GM19328 (cell line): ENCODE data around the gene AFF4.
A peak's percentile ranks its signal among the peaks of the same experiment; 100 is the strongest.
"Not testable (repeated sequence)": the region's sequence is repeated elsewhere in the genome, so short reads cannot be mapped to it uniquely, and the experiment has no call there.

ENCODE experiments used
- ATAC-seq: cut with Tn5 transposase; IDR thresholded peaks from one replicate; pipeline ENCODE4 v1.9.1; 2021; ENCODE audit warnings: mild to moderate bottlenecking, moderate library complexity; ENCODE audit not compliant: unreplicated experiment

The AFF4 gene, protein sequence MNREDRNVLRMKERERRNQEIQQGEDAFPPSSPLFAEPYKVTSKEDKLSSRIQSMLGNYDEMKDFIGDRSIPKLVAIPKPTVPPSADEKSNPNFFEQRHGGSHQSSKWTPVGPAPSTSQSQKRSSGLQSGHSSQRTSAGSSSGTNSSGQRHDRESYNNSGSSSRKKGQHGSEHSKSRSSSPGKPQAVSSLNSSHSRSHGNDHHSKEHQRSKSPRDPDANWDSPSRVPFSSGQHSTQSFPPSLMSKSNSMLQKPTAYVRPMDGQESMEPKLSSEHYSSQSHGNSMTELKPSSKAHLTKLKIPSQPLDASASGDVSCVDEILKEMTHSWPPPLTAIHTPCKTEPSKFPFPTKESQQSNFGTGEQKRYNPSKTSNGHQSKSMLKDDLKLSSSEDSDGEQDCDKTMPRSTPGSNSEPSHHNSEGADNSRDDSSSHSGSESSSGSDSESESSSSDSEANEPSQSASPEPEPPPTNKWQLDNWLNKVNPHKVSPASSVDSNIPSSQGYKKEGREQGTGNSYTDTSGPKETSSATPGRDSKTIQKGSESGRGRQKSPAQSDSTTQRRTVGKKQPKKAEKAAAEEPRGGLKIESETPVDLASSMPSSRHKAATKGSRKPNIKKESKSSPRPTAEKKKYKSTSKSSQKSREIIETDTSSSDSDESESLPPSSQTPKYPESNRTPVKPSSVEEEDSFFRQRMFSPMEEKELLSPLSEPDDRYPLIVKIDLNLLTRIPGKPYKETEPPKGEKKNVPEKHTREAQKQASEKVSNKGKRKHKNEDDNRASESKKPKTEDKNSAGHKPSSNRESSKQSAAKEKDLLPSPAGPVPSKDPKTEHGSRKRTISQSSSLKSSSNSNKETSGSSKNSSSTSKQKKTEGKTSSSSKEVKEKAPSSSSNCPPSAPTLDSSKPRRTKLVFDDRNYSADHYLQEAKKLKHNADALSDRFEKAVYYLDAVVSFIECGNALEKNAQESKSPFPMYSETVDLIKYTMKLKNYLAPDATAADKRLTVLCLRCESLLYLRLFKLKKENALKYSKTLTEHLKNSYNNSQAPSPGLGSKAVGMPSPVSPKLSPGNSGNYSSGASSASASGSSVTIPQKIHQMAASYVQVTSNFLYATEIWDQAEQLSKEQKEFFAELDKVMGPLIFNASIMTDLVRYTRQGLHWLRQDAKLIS

DNA sequence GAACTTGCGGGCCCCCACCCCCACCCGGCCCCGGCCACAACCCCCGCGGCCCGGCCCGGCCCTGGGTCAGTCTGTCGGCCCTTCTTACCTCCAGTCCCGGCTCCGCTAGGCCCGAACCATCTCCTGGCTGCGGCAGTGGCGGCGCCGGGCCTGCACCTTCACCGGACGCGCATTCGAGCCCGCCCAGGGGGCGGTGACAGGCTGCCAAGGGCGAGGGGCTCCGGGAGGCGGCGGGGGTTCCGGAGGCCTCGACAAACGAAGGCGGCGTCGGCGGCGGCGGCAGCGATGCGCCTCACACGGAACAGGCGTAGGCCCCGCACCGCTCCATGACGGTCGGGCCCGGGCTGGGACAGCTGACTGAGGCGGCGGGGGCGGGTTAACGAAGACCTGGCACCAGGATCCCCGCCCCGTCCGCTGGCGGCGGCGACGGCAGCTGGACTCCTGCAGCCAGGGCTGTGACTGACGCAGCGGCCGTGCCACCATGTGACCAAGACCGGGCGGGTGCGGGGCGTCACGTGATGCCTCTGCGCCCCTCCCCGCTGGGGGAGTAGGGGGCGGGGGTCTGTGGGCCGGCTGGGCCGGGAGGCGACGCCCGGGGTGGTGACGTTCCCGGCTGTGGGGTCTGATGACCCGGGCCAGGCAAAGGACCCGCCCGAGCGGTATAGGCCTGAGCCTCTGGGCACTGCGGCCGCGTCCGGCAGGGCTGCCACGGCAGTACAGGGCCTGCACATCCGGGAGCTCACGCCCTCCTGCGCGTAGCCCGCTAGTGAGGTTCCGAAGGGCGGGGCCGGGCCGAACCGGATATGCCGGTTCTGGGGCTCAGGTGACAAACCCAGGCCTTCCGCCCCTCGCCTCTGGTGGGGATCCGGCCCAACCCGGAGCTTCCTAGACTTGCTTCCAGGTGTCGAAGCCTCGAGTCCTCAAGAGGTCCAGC lies at the start of gene AFF4:
Gene AFF4, minus strand, starts transcription at position 464 of the 934 bp plus-strand sequence. CDS start 26,445 bp downstream, outside the sequence.
- ATAC-seq = peak; percentile 95

- ATAC-seq = not testable (repeated sequence)
Observed at GRCh38 chr5:133008455-133008854, 45.0 kb upstream of the AFF4 start.

DNA sequence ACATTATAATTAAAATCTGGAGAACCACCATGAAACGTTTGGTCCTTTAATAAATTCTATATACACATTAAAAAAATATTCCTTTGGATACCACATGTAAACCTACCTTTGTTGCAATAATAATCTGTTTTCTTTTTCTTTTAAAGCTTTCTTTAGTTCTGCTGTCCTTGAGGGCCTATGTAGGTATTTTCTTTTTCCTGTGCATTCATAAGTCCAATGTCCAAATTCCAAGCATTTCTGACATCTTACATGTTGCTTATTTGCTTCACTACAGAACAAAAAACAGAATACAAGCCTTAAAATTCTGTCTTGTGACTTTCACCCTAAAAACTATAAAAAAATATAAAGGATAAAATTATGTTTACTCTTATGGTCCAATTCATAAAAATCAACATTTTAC lies 43.2 kb upstream of the AFF4 start:
- no peak for ATAC-seq

DNA sequence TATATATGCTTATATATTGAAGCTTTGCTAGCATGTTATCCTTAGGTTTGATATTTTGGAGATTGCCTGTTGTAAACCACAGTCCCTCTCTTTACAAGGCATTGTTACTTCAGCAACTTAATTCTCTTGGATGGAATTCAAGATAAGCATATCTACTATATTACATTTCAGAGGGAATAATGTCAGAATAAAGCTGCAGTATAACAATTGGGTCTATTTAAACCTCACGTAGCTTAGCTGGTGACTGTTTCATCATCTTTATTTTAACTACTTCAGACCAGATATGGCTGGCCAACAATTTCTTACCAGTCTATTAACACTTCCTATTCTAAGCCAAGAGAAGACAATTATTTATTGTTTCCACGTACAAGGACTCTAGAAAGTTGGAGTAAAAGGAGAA lies 35.8 kb upstream of the AFF4 start:
- no peak for ATAC-seq

DNA sequence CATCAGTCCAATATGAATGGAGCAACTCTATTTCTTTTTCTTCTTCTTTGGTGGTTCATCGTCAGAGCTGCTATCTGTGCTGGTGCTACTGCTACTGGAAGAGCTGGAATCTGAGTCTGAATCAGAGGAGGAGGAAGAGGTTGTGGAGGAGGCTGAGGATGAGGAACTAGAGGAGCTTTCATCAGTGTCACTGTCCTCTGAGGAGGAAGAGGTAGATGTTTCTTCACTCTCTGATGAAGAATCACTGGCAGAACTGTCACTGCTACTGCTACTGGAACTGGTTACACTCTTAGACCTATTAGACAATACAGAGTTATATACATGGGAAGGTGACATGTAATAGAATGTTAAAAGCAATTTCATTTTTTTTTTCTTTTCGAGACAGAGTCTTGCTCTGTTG lies 35.1 kb upstream of the AFF4 start:
- ATAC-seq = no peak

GRCh38 chr5:132996307-132996706 lies 32.9 kb upstream of the AFF4 start:
- ATAC-seq = no peak

DNA sequence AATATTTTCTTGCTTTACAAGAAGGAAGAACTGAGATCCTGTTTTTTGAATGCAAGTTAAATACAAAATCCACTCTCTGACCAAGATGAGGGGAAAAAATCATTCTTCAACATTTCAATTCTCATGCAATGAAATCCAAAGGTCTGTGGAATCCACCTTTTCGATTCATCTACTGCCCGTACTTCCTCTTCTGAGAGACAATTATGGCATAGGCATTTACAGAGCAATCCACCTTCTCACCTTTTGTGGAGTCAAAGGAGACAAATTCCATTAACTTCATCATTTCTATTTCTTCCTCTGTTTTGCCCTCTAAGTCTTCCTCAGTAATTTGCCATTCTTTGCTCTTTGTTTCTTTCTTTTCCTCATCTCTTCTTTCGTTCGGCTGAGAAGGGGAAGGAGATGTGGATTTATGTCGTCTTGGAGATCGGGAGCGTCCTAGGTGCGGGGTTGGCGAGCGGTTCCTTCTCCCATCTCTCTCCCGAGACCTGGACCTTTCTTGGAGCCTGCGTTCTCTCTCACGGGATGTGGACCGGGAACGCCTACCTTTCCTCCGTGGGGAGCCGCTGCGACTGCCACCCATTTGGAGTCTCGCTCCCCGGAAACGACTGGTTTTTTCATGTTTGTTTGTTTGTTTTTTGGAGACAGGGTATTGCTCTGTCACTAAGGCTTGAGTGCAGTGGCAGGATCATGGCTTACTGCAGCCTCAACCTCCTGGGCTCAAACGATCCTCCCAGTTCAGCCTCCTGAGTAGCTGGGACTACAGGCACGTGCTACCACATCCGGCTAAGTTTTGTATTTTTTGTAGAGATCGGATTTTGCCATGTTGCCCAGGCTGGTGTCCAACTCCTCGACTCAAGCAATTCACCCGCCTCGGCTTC lies 24.3 kb upstream of the AFF4 start:
- no peak for ATAC-seq

GRCh38 chr5:132982971-132983370 lies 19.5 kb upstream of the AFF4 start:
- not testable (repeated sequence) for ATAC-seq

DNA sequence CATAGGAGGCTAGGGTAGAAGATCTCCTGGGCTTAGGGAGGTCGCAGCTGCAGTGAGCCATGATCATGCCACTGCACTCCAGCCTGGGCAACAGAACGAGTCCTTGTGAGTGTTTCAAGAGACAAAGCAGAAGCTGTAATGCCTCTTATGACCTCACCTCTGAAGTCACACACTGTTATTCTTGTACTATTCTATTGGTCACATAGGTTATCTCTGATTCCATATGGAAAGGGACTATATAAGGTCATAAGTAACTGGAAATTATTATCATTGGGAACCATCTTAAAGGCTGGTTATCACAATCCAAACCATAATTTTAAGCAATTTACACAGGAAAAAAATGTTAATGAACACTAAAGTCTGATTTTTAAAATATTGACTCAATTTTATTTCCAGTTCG lies 17.9 kb upstream of the AFF4 start:
- no peak for ATAC-seq

- no peak for ATAC-seq
Observed at GRCh38 chr5:132979976-132980375, 16.5 kb upstream of the AFF4 start.

GRCh38 chr5:132979367-132979940 lies 16.0 kb upstream of the AFF4 start:
- ATAC-seq = no peak

- ATAC-seq = no peak
Observed at GRCh38 chr5:132976852-132977251, 13.4 kb upstream of the AFF4 start.

GRCh38 chr5:132972436-132972828 lies 9.0 kb upstream of the AFF4 start:
- ATAC-seq = not testable (repeated sequence)

DNA sequence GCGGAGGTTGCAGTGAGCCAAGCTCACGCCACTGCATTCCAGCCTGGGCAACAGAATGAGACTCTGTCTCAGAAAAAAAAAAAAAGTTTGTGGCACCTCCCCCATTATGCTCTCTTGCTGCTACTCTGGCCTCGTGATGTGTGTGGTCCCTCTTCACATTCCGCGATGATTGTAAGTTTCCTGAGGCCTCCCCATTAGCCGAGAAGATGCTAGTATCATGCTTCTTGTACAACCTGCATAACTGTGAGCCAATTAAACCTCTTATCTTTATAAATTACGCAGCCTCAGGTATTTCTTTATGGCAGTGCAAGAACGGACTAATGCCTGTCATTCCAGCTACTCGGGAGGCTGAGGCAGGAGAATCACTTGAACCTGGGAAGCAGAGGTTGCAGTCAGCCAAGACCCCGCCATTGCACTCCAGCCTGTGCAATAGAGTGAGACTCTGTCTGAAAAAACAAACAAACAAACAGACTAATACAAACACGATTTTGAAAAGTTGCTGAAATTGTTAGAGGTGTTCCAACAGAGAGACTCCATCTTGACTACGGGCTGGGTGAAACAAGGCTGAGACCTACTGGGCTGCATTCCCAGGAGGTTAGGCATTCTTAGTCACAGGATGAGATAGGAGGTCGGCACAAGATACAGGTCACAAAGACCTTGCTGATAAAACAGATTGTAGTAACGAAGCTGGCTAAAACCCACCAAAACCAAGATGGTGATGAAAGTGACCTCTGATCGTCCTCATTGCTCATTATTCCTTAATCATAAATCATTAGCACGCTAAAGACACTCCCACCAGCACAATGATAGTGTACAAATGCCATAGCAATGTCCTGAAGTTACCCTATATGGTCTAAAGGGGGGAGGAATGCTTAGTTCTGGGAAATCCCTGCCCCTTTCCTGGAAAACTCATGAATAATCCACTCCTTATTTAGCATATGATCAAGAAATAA lies 8.3 kb upstream of the AFF4 start:
- ATAC-seq = no peak

- ATAC-seq = no peak
Observed at GRCh38 chr5:132965120-132965519, 1.7 kb upstream of the AFF4 start.

- ATAC-seq = no peak
Observed at GRCh38 chr5:132962429-132963021, 909 bp downstream of the AFF4 start.

DNA sequence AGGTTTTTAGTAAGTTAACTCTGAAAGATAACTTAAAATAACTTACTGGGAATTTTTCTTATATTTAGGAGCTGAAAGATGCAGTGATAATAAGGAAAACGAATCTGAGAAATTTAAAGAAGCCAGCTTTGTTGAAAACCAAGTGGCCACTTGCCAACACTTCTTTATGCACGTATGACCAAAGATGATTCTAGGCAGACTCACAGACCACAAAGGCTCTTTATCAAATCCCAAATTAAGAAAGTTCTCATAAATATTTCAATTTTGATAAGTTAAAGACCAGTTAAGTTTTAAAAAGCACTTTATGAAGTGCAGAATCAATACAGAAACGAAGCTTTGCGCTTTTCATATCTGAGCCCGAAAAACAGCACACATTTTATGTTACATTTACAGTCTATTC lies 1.5 kb downstream of the AFF4 start:
- no peak for ATAC-seq
